GM18526 (cell line): ENCODE measurements around the gene CHMP5.

ENCODE experiments used
- POLR2A ChIP-seq: IDR thresholded peaks from 3 replicates; pipeline ENCODE4 v1.6.1; 2011; ENCODE audit not compliant: insufficient read length; ENCODE audit errors: extremely low read depth

Gene CHMP5

GRCh38 chr9:33287087-33287490 lies 22.2 kb downstream of the CHMP5 start:
- no peak for TF ChIP-seq POLR2A

- no peak for TF ChIP-seq POLR2A
These were observed 23.4 kb downstream of the CHMP5 start for GRCh38 chr9:33288235-33288634.

GRCh38 chr9:33288828-33289483 lies 24.1 kb downstream of the CHMP5 start:
- TF ChIP-seq POLR2A: no peak

GRCh38 chr9:33289496-33289895 lies 24.6 kb downstream of the CHMP5 start:
- TF ChIP-seq POLR2A: no peak

- no peak for TF ChIP-seq POLR2A
These were observed 25.0 kb downstream of the CHMP5 start for GRCh38 chr9:33289936-33290246.

- TF ChIP-seq POLR2A: peak; percentile 92
These were observed 25.6 kb downstream of the CHMP5 start, which contains the start of gene NFX1 for GRCh38 chr9:33290247-33291030. Gene NFX1 (plus strand): TSS chr9:33290516. CDS start chr9:33290573, 57 bp downstream.

GRCh38 chr9:33291031-33291397 lies 26.2 kb downstream of the CHMP5 start:
- TF ChIP-seq POLR2A: no peak

- no peak for TF ChIP-seq POLR2A
These were observed 27.1 kb downstream of the CHMP5 start for GRCh38 chr9:33291901-33292300.

- no peak for TF ChIP-seq POLR2A
These were observed 28.9 kb downstream of the CHMP5 start for GRCh38 chr9:33293782-33294181.

GRCh38 chr9:33294670-33295432 lies 30.0 kb downstream of the CHMP5 start:
- TF ChIP-seq POLR2A: no peak

- no peak for TF ChIP-seq POLR2A
These were observed 30.7 kb downstream of the CHMP5 start for GRCh38 chr9:33295571-33295970.

GRCh38 chr9:33297432-33297831 lies 32.6 kb downstream of the CHMP5 start:
- TF ChIP-seq POLR2A: no peak

GRCh38 chr9:33300546-33300945 lies 35.7 kb downstream of the CHMP5 start:
- TF ChIP-seq POLR2A: no peak

GRCh38 chr9:33304362-33304761 lies 39.5 kb downstream of the CHMP5 start:
- TF ChIP-seq POLR2A: no peak

GRCh38 chr9:33306037-33306436 lies 41.2 kb downstream of the CHMP5 start:
- TF ChIP-seq POLR2A: no peak

- no peak for TF ChIP-seq POLR2A
These were observed 42.2 kb downstream of the CHMP5 start for GRCh38 chr9:33307067-33307466.
